HG03354 (cell line): Measurements from ENCODE around the gene MTCH1.
A peak's percentile ranks its signal among the peaks of the same experiment; 100 is the strongest.

Source experiments
- ATAC-seq: cut with Tn5 transposase; IDR thresholded peaks from one replicate; pipeline ENCODE4 v1.9.1; 2021; ENCODE audit warnings: mild to moderate bottlenecking; ENCODE audit not compliant: unreplicated experiment, poor library complexity, severe bottlenecking

Gene MTCH1

GRCh38 chr6:36985808-36986703, at the start of gene MTCH1:
Gene MTCH1, minus strand, starts transcription at chr6:36986196. Its CDS starts 23 bp downstream, at chr6:36986173.
- peak; percentile 82 for ATAC-seq

GRCh38 chr6:37033819-37034795, 48.1 kb upstream of the MTCH1 start:
- no peak for ATAC-seq

DNA sequence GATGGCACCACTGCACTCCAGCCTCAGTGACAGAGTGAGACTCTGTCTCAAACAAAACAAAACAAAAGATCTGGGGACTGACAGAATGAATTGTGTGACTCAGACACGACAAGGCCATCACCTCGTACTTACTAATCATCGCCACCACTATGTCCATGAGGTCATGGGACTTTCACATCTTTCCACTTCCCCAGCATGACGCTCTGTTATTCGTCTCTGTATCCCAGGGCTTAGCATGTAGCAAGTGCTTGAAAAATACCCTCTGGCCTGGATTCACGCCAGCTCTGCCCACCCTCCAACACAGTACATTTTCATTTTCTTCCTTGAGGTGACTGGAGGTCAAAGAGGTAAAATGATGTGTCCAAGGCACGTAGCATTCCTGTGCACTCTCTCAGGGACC, 47.3 kb upstream of the MTCH1 start:
- ATAC-seq: no peak

GRCh38 chr6:37032239-37032638, 46.2 kb upstream of the MTCH1 start:
- ATAC-seq: no peak

DNA sequence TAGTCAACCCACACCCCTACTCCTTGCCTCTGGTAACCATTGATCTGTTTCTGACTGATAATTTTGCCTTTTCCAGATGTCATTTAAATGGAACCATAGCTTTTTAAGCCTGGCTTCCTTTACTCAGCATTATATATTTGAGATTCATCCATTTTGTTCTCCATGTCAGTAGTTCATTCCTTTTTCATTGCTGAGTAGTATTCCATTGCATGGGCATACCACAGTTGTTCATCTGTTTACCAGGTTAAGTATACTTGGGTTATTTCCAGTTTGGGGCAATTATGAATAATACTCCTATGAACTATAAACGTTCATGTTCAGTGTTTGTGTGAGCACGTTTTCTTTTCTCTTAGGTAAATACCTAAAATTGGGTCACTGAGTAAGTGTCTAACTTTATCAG, 44.6 kb upstream of the MTCH1 start:
- no peak for ATAC-seq

- no peak for ATAC-seq
Measured at GRCh38 chr6:37029249-37029971, 43.4 kb upstream of the MTCH1 start.

DNA sequence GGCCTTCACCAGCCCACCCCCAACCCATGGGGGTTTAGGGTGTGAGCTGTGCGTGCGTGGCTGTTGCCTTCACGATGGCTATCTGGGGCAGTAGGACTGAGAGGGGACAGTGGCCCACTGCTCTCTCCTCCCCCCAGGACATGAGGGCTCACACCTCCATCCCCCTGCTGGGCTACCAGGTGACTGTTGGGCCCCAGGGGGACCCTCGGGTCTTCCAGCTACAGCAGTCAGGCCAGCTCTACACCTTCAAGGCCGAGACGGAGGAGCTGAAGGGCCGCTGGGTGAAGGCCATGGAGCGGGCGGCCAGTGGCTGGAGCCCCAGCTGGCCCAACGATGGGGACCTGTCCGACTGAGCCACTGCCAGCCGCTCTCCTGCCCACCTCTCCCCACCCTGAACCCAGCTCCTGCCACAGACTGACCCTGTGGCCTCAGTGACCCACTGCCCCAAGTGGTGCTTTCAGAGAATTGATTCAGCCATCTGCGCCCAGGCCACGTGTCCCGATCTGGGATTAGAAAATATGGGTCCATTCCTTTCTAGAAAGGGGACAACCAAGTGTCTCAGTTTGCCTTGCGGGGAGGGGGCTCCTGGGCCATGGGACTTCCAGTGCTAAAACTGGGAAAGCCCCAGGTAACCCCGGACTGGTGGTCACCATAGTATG, 41.9 kb upstream of the MTCH1 start:
- no peak for ATAC-seq

- ATAC-seq: no peak
Measured at GRCh38 chr6:37027036-37027720, 41.2 kb upstream of the MTCH1 start.

GRCh38 chr6:37025621-37026466, 39.8 kb upstream of the MTCH1 start:
- no peak for ATAC-seq

GRCh38 chr6:37024656-37025337, 38.8 kb upstream of the MTCH1 start:
- no peak for ATAC-seq

- no peak for ATAC-seq
Measured at GRCh38 chr6:37022135-37022863, 36.3 kb upstream of the MTCH1 start.

DNA sequence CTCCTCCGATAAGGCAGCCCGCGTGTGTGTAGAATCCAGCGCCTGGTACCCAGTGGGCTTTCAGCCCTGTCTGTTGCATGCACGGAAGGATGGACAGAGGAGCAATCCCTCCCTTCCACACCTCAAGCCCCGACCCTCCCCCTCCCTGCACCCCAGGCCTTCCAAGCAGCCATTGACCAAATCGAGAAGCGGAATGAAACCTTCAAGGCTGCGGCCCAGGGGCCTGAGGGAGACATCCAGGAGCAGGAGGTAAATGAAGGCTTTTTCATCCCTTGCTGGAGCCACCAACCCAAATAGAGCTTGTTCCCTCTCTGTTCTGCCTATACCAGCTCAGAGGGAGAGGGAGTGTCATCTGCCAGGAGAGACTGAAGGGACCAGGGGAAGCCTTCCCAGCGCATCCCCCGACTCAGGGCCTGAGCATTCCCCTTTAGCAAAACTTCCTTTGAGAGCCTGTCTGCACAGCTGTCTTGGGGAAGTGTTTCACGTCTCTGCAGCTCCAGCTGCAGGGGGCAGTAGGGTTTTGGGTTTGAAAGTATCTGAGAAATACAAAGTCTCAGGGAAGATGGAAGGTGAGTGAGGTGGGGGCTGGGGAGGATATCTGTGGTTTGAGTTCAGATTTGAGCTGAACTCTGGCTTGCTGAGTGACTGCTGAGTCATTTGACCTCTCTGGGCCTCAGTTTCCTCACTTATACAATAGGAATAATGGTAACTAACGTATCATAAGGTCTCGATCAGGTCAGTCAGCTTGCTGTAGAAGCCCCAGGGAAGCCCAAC, 35.5 kb upstream of the MTCH1 start:
- no peak for ATAC-seq

DNA sequence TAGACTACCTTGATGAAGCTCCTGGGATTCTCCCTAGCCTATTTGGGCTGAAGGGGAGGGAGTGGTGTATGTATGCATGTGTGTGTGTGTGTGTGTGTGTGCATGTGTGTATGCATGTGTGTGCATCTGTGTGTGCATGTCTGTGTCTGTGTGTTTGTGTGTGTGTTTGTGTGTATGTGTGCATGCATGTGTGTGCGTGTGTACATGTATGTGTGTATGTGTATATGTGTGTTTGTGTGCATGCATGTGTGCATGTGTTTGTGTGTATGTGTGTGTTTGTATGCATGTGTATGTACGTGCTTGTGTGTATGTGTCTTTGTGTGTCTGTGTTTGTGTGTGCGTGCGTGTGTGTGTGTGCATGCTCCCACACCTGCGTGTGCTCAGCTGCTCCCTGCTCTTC, 34.8 kb upstream of the MTCH1 start:
- no peak for ATAC-seq

GRCh38 chr6:37020381-37020780, 34.4 kb upstream of the MTCH1 start:
- no peak for ATAC-seq

GRCh38 chr6:37019065-37019450, 33.1 kb upstream of the MTCH1 start:
- ATAC-seq: no peak
